Panc1 (cell line): ENCODE measurements around the gene UBR2. TPM values are rescaled to one million over a fixed set of nuclear protein-coding genes. Genes with fewer than 3 reads are reported as not detected.

ENCODE experiments used
- ATAC-seq: fragments of 200-7000 bp; cut with Tn5 transposase; 2 replicates; pipeline ENCODE4 v1.9.1; 2020; ENCODE audit warnings: mild to moderate bottlenecking, moderate library complexity
- BruUV-seq: library from RNA; stranded (reverse); fragments of 400-500 nt; replicated peaks from 2 replicates; lab custom pipeline; 2021; lab: Mats Ljungman, UMichigan
- CTCF ChIA-PET: fragments of 300-600 bp; sonication (Branson Sonifier 250); formaldehyde crosslinking; loops from one replicate; lab custom pipeline; 2022; ENCODE audit warnings: antibody characterized with exemption; lab: Charles Lee
- POLR2A ChIA-PET: fragments of 300-600 bp; sonication (Branson Sonifier 250); formaldehyde crosslinking; loops from one replicate; lab custom pipeline; 2022; ENCODE audit warnings: antibody characterized with exemption; lab: Charles Lee
- DNase-seq: peaks from one replicate; pipeline ENCODE4 v3.0.0-alpha.2; 2010; ENCODE audit warnings: low read depth, low spot score
- H3K27ac ChIP-seq: 2 replicates; pipeline ENCODE4 v1.5.1; 2011; ENCODE audit warnings: mild to moderate bottlenecking, low read length, inconsistent platforms
- H3K27me3 ChIP-seq: fragments of 200-500 bp; sonication (Bioruptor generic); 2 replicates; pipeline ENCODE4 v1.6.0; 2014; ENCODE audit warnings: low read length, inconsistent platforms; ENCODE audit not compliant: control insufficient read depth, insufficient read depth
- H3K36me3 ChIP-seq: fragments of 200-500 bp; sonication (Bioruptor generic); 2 replicates; pipeline ENCODE4 v1.5.1; 2014; ENCODE audit warnings: inconsistent platforms, mild to moderate bottlenecking, low read length, moderate library complexity; ENCODE audit not compliant: control insufficient read depth, insufficient read depth
- H3K4me1 ChIP-seq: 2 replicates; pipeline ENCODE4 v1.5.1; 2011; ENCODE audit warnings: inconsistent platforms, mild to moderate bottlenecking, low read length, moderate library complexity; ENCODE audit not compliant: control insufficient read depth, insufficient read depth
- H3K4me3 ChIP-seq, 2 experiments: 2 replicates each; pipeline ENCODE4 v1.5.1; 2011 to 2012; ENCODE audit warnings: low read depth in 2 of 2, low read length in 2 of 2, mild to moderate bottlenecking in 2 of 2, inconsistent platforms in 1 of 2, moderate library complexity in 1 of 2
- H3K9me3 ChIP-seq: fragments of 200-500 bp; sonication (Bioruptor generic); 2 replicates; pipeline ENCODE4 v1.5.1; 2014; ENCODE audit warnings: low read depth, mild to moderate bottlenecking, inconsistent platforms, low read length, moderate library complexity; ENCODE audit not compliant: control insufficient read depth, insufficient read depth
- POLR2AphosphoS5 ChIP-seq: IDR thresholded peaks from 2 replicates; pipeline ENCODE4 v1.6.1; 2012; ENCODE audit warnings: mild to moderate bottlenecking, low read depth, low read length, moderate library complexity
- SIN3A ChIP-seq: IDR thresholded peaks from 2 replicates; pipeline ENCODE4 v1.6.1; 2012; ENCODE audit warnings: low read depth, mild to moderate bottlenecking, low read length, moderate library complexity, borderline replicate concordance; ENCODE audit not compliant: insufficient read depth
- TCF7L2 ChIP-seq: IDR thresholded peaks from 2 replicates; pipeline ENCODE4 v1.6.1; 2011; ENCODE audit warnings: mild to moderate bottlenecking, low read depth, low read length, inconsistent platforms
- in situ Hi-C: cut with HindIII; loops from 2 replicates; pipeline ENCODE4 v1.10.0; 2016; ENCODE audit warnings: low sequenced_read_pairs, low pct_unique_long_range_greater_than_20kb
- intact Hi-C: fragments of 100-400 bp; cut with micrococcal nuclease; formaldehyde crosslinking; loops from one replicate; pipeline ENCODE4 v1.10.0; 2022; ENCODE audit not compliant: unreplicated experiment
- total RNA-seq: library from RNA; stranded (reverse); gene quantifications from one replicate; pipeline ENCODE4 v1.2.1, GENCODE V29; 2021; ENCODE audit not compliant: unreplicated experiment
- TF ChIP-seq, protein P1 (sequence below): fragments of 450-650 bp; IDR thresholded peaks from 2 replicates; pipeline ENCODE4 v1.5.1; 2017; ENCODE audit warnings: mild to moderate bottlenecking
- TF ChIP-seq, protein P2 (sequence below), 2 experiments: IDR thresholded peaks; 2 replicates each; pipeline ENCODE4 v1.6.1; 2011 to 2012; ENCODE audit warnings: low read depth in 2 of 2, control low read depth in 1 of 2, low read length in 1 of 2, mild to moderate bottlenecking in 1 of 2, moderate library complexity in 1 of 2; ENCODE audit not compliant: insufficient read depth in 1 of 2

The UBR2 gene
- total RNA-seq, 1 experiment from 2014 or later, result 19.1 TPM

DNA sequence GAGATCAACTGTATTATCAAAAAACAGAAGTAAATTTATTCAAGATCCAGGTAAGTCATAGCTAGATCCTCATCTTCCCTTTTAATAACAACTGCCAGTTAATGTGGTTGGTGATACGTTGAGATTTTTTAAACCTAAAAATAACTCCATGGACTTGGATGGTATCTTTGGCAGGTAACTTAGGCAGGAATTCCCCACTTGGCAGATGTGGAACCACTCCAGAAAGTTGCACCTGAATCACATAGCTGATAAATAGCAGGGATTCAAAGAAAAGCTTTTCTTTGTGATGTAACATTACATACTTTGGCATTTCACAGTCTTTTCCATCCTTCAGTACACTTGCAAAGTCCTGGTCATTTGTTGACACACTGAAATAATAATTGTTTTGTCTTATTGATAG lies 96.0 kb downstream of the UBR2 start:
- Histone ChIP-seq H3K4me1 (no peaks in the 10 kb centered on the region), H3K27ac (no peak overlapping the region), H3K4me3 (no peak overlapping the region), H3K9me3 (no peaks in the 10 kb centered on the region), H3K27me3 (no peaks in the 10 kb centered on the region), H3K36me3 (peaks cover 49% of the 10 kb centered on the region)
- no TSS peak for BruUV-seq
- ATAC-seq (no peak), DNase-seq (no peak)
- ChIA-PET POLR2A (no interaction called here), CTCF (interaction anchor here (0.5 kb wide), 1 partner anchor 244 kb away, joined by 5 read pairs; no protein-coding TSS in a partner anchor)
- TF ChIP-seq, protein P1, sequence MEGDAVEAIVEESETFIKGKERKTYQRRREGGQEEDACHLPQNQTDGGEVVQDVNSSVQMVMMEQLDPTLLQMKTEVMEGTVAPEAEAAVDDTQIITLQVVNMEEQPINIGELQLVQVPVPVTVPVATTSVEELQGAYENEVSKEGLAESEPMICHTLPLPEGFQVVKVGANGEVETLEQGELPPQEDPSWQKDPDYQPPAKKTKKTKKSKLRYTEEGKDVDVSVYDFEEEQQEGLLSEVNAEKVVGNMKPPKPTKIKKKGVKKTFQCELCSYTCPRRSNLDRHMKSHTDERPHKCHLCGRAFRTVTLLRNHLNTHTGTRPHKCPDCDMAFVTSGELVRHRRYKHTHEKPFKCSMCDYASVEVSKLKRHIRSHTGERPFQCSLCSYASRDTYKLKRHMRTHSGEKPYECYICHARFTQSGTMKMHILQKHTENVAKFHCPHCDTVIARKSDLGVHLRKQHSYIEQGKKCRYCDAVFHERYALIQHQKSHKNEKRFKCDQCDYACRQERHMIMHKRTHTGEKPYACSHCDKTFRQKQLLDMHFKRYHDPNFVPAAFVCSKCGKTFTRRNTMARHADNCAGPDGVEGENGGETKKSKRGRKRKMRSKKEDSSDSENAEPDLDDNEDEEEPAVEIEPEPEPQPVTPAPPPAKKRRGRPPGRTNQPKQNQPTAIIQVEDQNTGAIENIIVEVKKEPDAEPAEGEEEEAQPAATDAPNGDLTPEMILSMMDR, result no peak
- TF ChIP-seq POLR2AphosphoS5 (no peak), TCF7L2 (no peak), SIN3A (no peak)
- TF ChIP-seq, protein P2, sequence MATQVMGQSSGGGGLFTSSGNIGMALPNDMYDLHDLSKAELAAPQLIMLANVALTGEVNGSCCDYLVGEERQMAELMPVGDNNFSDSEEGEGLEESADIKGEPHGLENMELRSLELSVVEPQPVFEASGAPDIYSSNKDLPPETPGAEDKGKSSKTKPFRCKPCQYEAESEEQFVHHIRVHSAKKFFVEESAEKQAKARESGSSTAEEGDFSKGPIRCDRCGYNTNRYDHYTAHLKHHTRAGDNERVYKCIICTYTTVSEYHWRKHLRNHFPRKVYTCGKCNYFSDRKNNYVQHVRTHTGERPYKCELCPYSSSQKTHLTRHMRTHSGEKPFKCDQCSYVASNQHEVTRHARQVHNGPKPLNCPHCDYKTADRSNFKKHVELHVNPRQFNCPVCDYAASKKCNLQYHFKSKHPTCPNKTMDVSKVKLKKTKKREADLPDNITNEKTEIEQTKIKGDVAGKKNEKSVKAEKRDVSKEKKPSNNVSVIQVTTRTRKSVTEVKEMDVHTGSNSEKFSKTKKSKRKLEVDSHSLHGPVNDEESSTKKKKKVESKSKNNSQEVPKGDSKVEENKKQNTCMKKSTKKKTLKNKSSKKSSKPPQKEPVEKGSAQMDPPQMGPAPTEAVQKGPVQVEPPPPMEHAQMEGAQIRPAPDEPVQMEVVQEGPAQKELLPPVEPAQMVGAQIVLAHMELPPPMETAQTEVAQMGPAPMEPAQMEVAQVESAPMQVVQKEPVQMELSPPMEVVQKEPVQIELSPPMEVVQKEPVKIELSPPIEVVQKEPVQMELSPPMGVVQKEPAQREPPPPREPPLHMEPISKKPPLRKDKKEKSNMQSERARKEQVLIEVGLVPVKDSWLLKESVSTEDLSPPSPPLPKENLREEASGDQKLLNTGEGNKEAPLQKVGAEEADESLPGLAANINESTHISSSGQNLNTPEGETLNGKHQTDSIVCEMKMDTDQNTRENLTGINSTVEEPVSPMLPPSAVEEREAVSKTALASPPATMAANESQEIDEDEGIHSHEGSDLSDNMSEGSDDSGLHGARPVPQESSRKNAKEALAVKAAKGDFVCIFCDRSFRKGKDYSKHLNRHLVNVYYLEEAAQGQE (IDR thresholded peaks at IDR 0.05; ENCODE audit: insufficient read depth in 1 of 2, low read depth in 2 of 2, low read length in 1 of 2), result no peak
- intact Hi-C loops, result loop anchor here (5.0 kb wide), 1 partner anchor 217 kb away; the partner anchor contains the start of gene RPL7L1
- in situ Hi-C loops, result no loop called here

DNA sequence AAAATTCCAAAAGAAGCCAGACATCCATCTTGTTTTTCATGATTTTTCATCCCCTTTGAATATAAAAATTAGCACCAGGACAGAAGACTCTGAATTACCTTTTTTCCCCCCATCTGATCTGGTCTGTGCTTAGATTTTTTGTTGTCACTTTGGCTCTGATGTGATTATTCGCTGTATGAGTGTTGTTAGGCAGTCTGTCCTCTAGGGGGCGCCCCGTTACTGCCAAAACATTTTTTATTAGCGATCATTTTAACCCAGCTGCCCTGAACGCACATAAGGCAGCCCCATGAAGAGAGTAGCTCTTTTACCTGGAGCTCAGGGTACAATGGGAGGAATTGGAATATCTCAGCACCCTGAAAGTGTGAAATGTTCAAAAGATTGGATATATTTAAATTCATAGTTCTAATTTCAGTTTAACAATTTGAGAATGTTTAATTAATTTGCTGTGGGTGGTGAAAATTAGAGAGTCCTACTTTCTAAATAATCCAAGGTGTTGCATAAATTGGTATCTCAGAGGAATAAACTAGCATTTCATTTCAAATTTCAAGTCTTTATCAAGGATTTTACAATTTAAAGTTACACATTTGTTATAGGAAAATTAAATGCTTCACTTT lies 97.8 kb downstream of the UBR2 start:
- Histone ChIP-seq H3K36me3 (peaks cover 41% of the 10 kb centered on the region), H3K4me3 (no peak overlapping the region), H3K27ac (no peak overlapping the region), H3K27me3 (no peaks in the 10 kb centered on the region), H3K9me3 (no peaks in the 10 kb centered on the region), H3K4me1 (no peaks in the 10 kb centered on the region)
- intact Hi-C loops, result loop anchor here (1.0 to 5.0 kb wide), 2 partner anchors 65 to 216 kb away; partner anchors contain the start of gene RPL7L1
- POLR2A ChIA-PET, result no interaction called here
- ATAC-seq (peak; percentile 85), DNase-seq (peak; percentile 27)
- no peak for TF ChIP-seq TCF7L2
- TF ChIP-seq, protein P1, result peak; percentile 95
- BruUV-seq, result no TSS peak
- CTCF ChIA-PET, result interaction anchor here (1.0 kb wide), 1 partner anchor 64 kb away, joined by 6 read pairs; no protein-coding TSS in a partner anchor
- in situ Hi-C loops, result no loop called here
